ENCODE data around the gene C11orf68. TPM values are rescaled to one million over a fixed set of nuclear protein-coding genes. Genes with fewer than 3 reads are reported as not detected.
A peak's percentile ranks its signal among the peaks of the same experiment; 100 is the strongest.

C11orf68 gene
- polyA plus RNA-seq, 1 experiment, result 32.9 TPM

DNA sequence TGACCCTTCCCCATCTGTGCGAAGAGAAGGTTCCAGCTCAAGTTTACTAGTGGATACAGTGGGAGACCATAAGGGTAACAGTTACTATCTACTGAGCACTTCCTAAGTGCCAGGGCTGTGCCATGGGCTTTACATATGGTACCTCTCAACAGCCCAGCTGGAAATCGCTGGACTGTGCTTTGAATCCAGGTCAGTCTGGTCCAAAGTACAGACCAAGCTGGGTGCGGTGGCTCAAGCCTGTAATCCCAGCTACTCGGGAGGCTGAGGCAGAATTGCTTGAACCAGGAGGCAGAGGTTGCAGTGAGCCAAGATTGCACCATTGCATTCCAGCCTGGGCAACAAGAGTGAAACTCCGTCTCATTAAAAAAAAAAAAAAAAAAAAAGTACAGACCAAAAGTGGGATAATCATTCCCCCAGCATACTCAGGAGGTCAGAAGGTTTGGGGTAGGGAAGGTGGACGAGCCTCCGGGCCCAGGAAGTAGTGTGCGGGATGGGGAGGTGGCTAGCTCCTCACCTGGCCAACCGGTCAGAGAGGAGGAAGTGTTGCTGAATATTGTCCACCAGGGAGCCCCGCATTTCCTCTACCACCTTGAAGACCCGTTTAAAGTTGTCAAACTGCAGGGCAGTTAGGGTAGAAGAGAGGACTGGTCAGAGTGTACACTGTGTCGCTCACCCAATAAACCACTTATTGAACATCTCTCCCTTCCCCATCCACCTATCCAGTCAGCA is 32.9 kb downstream of the C11orf68 start:
- no peak for DNase-seq (ENCODE audit: low read depth, low spot score)
- Histone ChIP-seq H3K27me3 (ENCODE audit: control insufficient read depth, insufficient read depth, low read length) (no peaks in the 10 kb centered on the region), H3K27ac (ENCODE audit: low read depth, low read length) (no peak overlapping the region), H3K9me3 (ENCODE audit: control insufficient read depth, insufficient read depth, low read length) (no peaks in the 10 kb centered on the region), H3K4me3 (ENCODE audit: low read depth, low read length) (no peak overlapping the region)
- TF ChIP-seq, protein P1, sequence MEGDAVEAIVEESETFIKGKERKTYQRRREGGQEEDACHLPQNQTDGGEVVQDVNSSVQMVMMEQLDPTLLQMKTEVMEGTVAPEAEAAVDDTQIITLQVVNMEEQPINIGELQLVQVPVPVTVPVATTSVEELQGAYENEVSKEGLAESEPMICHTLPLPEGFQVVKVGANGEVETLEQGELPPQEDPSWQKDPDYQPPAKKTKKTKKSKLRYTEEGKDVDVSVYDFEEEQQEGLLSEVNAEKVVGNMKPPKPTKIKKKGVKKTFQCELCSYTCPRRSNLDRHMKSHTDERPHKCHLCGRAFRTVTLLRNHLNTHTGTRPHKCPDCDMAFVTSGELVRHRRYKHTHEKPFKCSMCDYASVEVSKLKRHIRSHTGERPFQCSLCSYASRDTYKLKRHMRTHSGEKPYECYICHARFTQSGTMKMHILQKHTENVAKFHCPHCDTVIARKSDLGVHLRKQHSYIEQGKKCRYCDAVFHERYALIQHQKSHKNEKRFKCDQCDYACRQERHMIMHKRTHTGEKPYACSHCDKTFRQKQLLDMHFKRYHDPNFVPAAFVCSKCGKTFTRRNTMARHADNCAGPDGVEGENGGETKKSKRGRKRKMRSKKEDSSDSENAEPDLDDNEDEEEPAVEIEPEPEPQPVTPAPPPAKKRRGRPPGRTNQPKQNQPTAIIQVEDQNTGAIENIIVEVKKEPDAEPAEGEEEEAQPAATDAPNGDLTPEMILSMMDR (IDR thresholded peaks at IDR 0.05; ENCODE audit: low read depth, low read length), result no peak
- ChIA-PET CTCF (interaction anchor here (0.7 to 8.9 kb wide), 20 partner anchors 12 to 182 kb away, joined by 3 to 157 read pairs (median 8); partner anchors contain the start of genes EFEMP2, MUS81 and SF3B2), POLR2A (interaction anchor here (0.7 to 1.7 kb wide), 2 partner anchors 16 to 28 kb away, joined by 7 to 8 read pairs; partner anchors contain the start of gene CFL1)

- Histone ChIP-seq H3K4me3 (ENCODE audit: low read depth, low read length) (no peak overlapping the region), H3K27me3 (ENCODE audit: control insufficient read depth, insufficient read depth, low read length) (no peaks in the 10 kb centered on the region), H3K9me3 (ENCODE audit: control insufficient read depth, insufficient read depth, low read length) (no peaks in the 10 kb centered on the region), H3K27ac (ENCODE audit: low read depth, low read length) (no peak overlapping the region)
- TF ChIP-seq, protein P1 (IDR thresholded peaks at IDR 0.05; ENCODE audit: low read depth, low read length), result no peak
- no peak for DNase-seq (ENCODE audit: low read depth, low spot score)
- ChIA-PET POLR2A (interaction anchor here (0.6 to 1.7 kb wide), 7 partner anchors 15 to 248 kb away, joined by 3 to 8 read pairs (median 6); partner anchors contain the start of genes CFL1, MUS81 and SIPA1), CTCF (interaction anchor here (0.6 to 8.9 kb wide), 41 partner anchors 11 to 222 kb away, joined by 3 to 157 read pairs (median 6); partner anchors contain the start of genes EFEMP2, KAT5, MUS81 and SART1)
These were observed 33.6 kb downstream of the C11orf68 start for GRCh38 chr11:65885231-65885630.

DNA sequence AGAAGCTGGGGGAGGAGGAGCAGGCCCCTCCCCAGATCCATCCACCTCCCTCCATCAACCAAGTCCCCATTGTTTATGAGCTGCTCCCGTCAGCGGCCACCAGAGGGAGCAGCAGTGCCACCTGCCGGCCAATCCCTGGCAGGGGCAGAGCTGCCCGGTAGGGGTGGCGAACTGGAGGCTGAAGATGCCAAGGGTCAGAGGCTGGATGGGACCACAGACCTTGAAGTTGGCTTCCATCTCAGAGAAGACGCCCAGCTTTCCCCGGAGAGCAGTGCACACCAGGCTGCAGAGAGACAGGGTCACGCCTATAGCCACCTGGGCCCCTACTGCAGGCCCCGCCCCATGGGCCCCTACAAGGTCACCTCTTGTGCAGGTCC is 34.2 kb downstream of the C11orf68 start:
- CTCF ChIA-PET, result interaction anchor here (0.6 to 8.9 kb wide), 46 partner anchors 11 to 318 kb away, joined by 3 to 157 read pairs (median 5); partner anchors contain the start of genes BANF1, EFEMP2, KAT5 and MUS81
- Histone ChIP-seq H3K9me3 (ENCODE audit: control insufficient read depth, insufficient read depth, low read length) (no peaks in the 10 kb centered on the region), H3K27me3 (ENCODE audit: control insufficient read depth, insufficient read depth, low read length) (no peaks in the 10 kb centered on the region), H3K27ac (ENCODE audit: low read depth, low read length) (no peak overlapping the region), H3K4me3 (ENCODE audit: low read depth, low read length) (no peak overlapping the region)
- TF ChIP-seq, protein P1 (IDR thresholded peaks at IDR 0.05; ENCODE audit: low read depth, low read length), result peak; percentile 100
- POLR2A ChIA-PET, result interaction anchor here (0.6 to 1.7 kb wide), 7 partner anchors 14 to 247 kb away, joined by 3 to 7 read pairs (median 5); partner anchors contain the start of genes CFL1, MUS81 and SIPA1
- DNase-seq (ENCODE audit: low read depth, low spot score), result no peak

DNA sequence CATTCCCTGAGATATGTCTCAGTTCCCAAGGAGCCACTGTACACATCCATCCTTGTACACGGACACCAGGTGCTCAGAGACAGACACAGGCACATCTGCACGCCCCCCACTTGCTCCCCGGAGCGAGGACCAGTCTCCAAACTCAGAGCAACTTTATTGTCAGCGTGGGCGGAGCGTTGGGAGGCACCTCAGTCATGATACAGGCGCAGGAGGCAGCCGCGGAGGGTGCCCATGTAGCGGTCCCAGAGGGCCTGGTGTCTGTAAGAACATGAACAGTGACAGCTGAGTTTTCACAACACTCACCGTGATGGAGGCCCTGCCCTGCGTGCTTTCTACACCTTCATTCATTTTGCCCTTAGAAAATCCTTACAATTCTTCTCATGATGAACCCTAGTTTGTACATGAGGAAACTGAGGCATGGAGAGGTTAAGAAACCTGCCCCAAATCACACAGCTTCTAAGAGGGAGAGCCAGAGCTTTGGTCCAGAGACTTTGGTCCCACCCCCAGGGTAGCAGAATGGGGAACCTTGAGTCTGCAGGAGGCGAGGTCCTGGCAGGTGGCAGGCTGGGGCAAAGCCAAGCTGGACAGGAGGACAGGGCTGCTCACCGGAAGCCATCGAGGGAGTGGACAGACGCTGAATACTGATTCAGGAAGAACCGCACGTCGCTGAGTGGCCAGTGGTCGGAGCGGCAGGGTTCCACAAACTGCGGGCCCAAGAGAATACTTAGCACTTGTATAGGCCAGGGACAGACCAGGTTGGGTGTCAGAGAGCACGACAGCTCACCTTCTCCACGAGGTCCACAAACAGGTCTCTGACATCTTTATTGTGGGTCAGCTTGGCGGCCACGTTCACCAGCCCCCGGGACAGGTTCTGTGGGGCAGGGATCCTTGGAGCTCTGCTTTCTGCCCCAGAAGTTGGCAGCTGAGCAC is 34.8 kb downstream of the C11orf68 start:
- H3K4me3 ChIP-seq (ENCODE audit: low read depth, low read length), result no peak overlapping the region
- no peak for DNase-seq (ENCODE audit: low read depth, low spot score)
- H3K27me3 ChIP-seq (ENCODE audit: control insufficient read depth, insufficient read depth, low read length), result no peaks in the 10 kb centered on the region
- no peaks in the 10 kb centered on the region for H3K9me3 ChIP-seq (ENCODE audit: control insufficient read depth, insufficient read depth, low read length)
- TF ChIP-seq, protein P1 (IDR thresholded peaks at IDR 0.05; ENCODE audit: low read depth, low read length), result no peak
- CTCF ChIA-PET, result interaction anchor here (0.6 to 8.9 kb wide), 39 partner anchors 10 to 318 kb away, joined by 3 to 157 read pairs (median 6); partner anchors contain the start of genes BANF1, EFEMP2, KAT5 and MUS81
- POLR2A ChIA-PET, result interaction anchor here (0.6 to 1.7 kb wide), 6 partner anchors 15 to 246 kb away, joined by 3 to 7 read pairs (median 4); partner anchors contain the start of genes CFL1, MUS81 and SIPA1
- no peak overlapping the region for H3K27ac ChIP-seq (ENCODE audit: low read depth, low read length)
